HG03196 (cell line): ENCODE measurements around the gene LAMC2.

Source experiments
- ATAC-seq: cut with Tn5 transposase; IDR thresholded peaks from one replicate; pipeline ENCODE4 v1.9.1; 2021; ENCODE audit not compliant: unreplicated experiment

Gene LAMC2

GRCh38 chr1:183283286-183283685, 97.2 kb downstream of the LAMC2 start:
- ATAC-seq, result no peak

DNA sequence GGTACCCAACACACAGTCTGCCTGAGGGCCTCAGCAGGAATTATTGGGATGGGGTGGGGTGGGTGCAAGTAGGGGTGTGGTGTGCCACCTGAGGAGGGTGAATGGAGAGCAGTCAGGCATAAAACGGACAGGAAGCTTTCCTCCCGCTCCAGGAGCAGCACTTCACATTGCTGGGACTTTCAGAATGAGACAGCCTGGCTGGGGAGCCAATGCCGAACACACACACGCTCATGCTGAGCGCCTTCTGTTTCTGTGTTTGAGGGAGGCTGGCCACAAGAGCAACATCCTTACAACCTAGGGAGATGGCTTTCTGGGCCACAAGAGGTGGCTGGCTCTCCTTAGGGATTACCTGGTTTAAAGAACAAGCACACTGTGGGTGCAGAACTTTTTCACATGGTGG, 98.0 kb downstream of the LAMC2 start:
- ATAC-seq, result no peak

DNA sequence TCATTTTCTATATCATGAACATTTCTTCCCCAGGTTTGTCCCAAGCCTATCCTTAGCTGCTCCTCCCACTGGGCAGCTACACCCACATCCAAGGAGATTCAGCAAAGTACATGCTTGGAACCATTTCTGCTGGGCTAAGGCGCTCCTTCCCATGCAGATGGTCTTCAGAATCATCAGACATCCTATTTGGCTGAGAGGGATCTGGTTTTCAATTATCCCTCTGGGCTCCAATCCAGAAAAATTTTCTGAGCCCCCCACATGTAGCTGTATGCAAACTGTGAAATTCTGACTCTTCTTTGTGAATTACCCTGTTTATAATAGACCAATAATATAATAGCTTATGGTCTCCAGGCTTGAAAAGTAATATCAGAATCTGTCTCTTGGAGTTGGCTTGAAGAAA, 99.2 kb downstream of the LAMC2 start:
- no peak for ATAC-seq

- no peak for ATAC-seq
These were observed 99.7 kb downstream of the LAMC2 start for GRCh38 chr1:183285746-183286145.

DNA sequence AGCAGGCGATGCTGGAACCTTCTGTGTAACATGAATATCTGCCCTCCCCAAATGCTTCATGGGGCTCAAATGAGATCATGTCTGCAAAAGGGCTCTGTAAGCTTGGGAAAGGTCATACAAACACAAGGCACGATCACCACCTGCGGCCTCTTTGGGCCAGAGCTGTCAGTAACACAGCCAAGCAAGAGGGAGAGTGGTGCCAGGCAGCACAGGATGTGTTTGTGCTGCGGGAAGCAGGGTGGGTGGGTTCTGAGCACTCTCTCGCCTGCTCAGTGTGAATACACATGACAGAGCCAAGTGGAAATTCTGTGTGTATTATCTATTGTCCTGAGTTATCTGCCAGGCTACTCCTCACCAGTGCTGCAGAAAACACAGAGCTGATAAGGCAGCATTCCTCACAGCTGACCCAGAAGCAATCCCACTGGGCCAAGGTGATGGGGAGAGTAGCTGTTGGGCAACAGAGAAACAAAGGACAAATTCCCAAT, 101.2 kb downstream of the LAMC2 start:
- no peak for ATAC-seq

DNA sequence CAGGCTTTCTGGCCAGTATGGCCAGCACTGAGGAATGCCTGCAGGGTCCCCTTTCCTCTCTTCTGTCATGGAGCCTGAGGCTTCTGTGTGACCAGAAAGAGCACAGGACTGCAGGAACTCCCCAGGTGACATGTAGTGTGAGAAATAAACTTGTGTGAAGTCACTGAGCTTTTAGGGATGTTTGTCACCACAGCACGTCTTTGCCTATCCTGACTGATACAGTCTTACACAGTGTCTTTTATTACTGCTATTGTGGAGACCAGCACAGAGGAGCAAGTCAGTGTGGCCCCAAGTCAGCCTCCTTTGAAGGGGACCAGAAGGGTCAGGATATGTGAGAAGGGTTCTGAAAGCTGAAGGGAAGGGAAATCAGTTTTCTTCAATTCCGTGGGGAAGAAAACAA, 102.5 kb downstream of the LAMC2 start:
- ATAC-seq, result no peak

DNA sequence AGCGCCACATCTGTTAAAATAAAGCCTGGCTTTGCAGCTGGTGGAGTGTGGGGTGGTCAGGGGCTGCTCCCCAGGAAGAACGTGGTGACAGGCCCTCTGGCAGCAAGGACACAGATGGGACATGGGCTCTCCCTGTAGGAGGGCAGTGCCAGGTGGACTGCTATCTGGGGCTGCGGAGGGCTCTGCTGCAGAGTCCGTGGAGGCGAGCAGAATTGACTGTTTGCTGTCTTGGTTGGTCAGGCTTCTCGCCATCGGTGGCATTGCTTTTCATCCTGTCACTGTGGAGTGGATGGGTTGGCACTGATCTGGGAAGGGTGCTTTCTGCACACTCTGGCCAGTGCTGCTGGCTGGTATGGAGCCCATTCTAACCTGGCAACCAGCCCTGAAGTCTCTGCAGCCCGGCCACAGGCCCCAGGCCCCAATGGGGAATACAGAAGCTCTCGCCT, 103.0 kb downstream of the LAMC2 start:
- ATAC-seq, result no peak

GRCh38 chr1:183290628-183291027, 104.6 kb downstream of the LAMC2 start:
- no peak for ATAC-seq

DNA sequence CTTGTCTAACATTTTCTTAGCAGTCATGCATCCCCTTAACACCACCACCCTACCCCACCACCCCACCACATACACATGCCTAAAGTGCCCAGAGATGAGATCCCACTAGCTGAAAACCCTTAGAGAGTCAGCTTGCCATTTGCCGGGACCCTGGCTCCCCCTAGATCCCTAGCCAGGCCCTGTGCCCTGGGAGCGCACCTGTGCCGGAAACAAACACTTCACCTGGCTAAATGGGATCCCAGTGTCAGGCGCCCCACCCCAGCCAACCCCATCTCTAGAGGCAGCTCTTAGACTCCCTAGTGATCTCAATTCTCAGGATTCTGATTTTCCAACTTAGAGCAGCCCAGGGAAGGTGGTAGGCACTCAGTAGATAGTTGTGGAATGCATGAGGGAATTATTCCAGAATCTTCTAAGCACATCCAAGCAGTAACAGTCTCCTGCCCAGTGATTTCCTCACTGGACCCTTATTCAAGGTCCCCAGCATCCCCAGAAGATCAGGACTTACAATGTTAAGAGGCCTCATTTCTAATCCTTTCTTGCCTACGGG, 105.2 kb downstream of the LAMC2 start:
- ATAC-seq, result no peak

DNA sequence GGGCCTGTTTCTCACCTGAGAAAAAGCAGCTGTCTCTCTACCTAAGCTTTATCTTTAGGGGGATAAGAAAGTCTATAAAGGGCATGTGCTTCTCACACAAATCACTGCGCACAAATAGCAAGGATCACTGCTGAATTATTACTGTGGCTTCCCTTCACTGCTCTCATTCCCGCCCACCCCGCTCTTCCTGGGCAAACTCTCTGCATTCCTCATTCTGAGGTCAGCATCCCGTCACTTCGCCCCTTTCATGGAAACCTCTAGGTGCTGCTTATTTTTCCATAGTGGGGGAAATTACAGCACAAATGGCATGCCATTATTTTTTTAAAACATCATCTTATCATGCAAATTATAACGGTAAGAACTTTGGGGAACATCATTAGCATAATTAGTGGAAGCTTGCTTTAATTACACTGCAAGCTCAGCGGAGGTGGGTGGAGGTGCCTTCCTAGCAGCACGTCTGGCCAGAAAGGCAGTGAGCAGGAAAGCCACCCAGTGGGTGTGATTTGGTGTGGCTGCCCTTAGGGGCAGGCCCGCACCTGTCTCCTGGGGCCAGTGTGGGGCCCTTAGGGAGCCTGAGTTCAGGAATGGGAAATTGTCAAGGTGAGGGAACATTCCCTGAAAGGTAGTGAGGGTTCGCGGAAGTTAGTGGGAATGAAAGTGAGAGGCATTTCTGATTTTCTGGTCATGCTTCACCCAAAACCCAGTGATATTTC, 105.9 kb downstream of the LAMC2 start:
- no peak for ATAC-seq

GRCh38 chr1:183293241-183293640, 107.2 kb downstream of the LAMC2 start:
- no peak for ATAC-seq

- no peak for ATAC-seq
These were observed 107.8 kb downstream of the LAMC2 start for GRCh38 chr1:183293876-183294275.
